ENCODE measurements around the gene ITGBL1. TPM values are rescaled to one million over a fixed set of nuclear protein-coding genes. Genes with fewer than 3 reads are reported as not detected.

Gene ITGBL1
- total and polyA plus RNA-seq, 2 of the 8 experiments (the other 6 are each of a cell fraction or from before 2014, with no cell fraction given): not detected

DNA sequence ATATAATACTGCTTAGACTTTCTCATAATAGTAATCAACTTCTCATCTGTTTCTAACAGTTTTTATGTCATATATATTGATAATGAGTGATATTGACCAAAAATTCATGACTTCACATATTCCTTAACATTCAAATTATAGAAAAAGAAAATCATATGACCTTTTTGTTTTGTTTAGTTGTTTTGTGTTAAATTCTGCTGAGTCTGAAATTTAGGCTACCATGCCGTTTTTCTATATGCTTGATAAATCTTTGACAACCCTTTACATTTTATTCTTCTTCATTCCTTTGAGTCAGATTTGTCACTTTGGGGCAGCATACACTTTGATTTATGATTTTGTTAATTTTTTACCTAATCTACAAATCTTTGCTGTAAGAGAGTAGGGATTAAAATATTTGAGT is 176.4 kb downstream of the ITGBL1 start:
- Histone ChIP-seq H3K18ac (ENCODE audit: extremely low read depth, low read length) (no peak overlapping the region), H2AK5ac (ENCODE audit: low read depth, low read length) (no peak overlapping the region), H3K36me3 (ENCODE audit: control insufficient read depth in 2 of 4, insufficient read depth in 4 of 4, low read length in 3 of 4) (no peaks in the 10 kb centered on the region), H3K27me3 (replicated peaks in 1 of 4; ENCODE audit: control insufficient read depth in 3 of 4, extremely low read depth in 1 of 4, insufficient read depth in 3 of 4, low read length in 3 of 4) (no peaks in the 10 kb centered on the region; a peak in 1 of 7 replicates), H2BK15ac (ENCODE audit: low read length) (no peak overlapping the region), H2BK12ac (ENCODE audit: low read depth, low read length) (no peak overlapping the region), H3K79me1 (ENCODE audit: low read depth, low read length) (no peaks in the 10 kb centered on the region), H3K56ac (replicated peaks; ENCODE audit: insufficient read length, low read depth, low read length) (no peak overlapping the region), H4K91ac (replicated peaks; ENCODE audit: insufficient read length, low read length) (no peak overlapping the region), H3K9me3 (ENCODE audit: insufficient read depth in 2 of 2, low read depth in 1 of 2, low read length in 1 of 2) (no peaks in the 10 kb centered on the region), H3K23me2 (ENCODE audit: low read depth, low read length) (no peaks in the 10 kb centered on the region), H4K8ac (ENCODE audit: extremely low read depth, insufficient read depth, low read length) (no peak overlapping the region), H2AFZ (ENCODE audit: low read length) (no peak overlapping the region), H3K79me2 (ENCODE audit: control insufficient read depth in 1 of 2, insufficient read depth in 2 of 2, low read length in 2 of 2) (no peaks in the 10 kb centered on the region), H3K9ac (replicated peaks in 1 of 4; ENCODE audit: extremely low read depth in 1 of 4, low read depth in 3 of 4, low read length in 3 of 4) (no peak overlapping the region), H3K14ac (ENCODE audit: insufficient read length) (no peak overlapping the region), H2BK5ac (ENCODE audit: low read depth, low read length) (no peak overlapping the region), H3K23ac (ENCODE audit: insufficient read length) (no peak overlapping the region), H3K4me2 (ENCODE audit: insufficient read depth in 1 of 2, low read depth in 2 of 2, low read length in 2 of 2) (no peak overlapping the region), H3K4ac (replicated peaks; ENCODE audit: insufficient read length, low read depth, low read length) (no peak overlapping the region), H4K5ac (ENCODE audit: insufficient read length, low read depth, low read length) (no peak overlapping the region), H3K27ac (ENCODE audit: low read depth, low read length) (no peak overlapping the region), H3K4me3 (ENCODE audit: extremely low read depth in 1 of 4, insufficient read depth in 2 of 4, low read depth in 3 of 4, low read length in 4 of 4) (no peak overlapping the region), H2BK120ac (replicated peaks; ENCODE audit: low read depth, low read length) (no peak overlapping the region), H2BK20ac (ENCODE audit: low read length) (no peak overlapping the region), H3K4me1 (replicated peaks in 1 of 4; ENCODE audit: control insufficient read depth in 3 of 4, insufficient read depth in 4 of 4, low read length in 3 of 4) (no peaks in the 10 kb centered on the region; a peak in 1 of 7 replicates), H4K20me1 (replicated peaks in 1 of 2; ENCODE audit: control insufficient read depth in 1 of 2, insufficient read depth in 2 of 2, low read length in 2 of 2) (no peaks in the 10 kb centered on the region)
- ChIA-PET POLR2A (ENCODE audit: partially characterized antibody) (no interaction called here), CTCF (ENCODE audit: partially characterized antibody) (no interaction called here)
- no peak for DNase-seq (ENCODE audit: low read depth in 1 of 2, low spot score in 2 of 2)
- FAIRE-seq: no peak
- WGBS, 2 experiments (ENCODE audit: extremely low coverage in 1 of 2, insufficient coverage in 1 of 2, insufficient read length in 1 of 2, insufficient replicate concordance in 2 of 2, low coverage in 1 of 2, low lambda C conversion rate in 2 of 2, missing lambda C conversion rate in 1 of 2): 89% methylated on average over 1 of the region's 1 CpG; no CpG with 5 or more reads in 1 of the 2 experiments
- TF ChIP-seq, protein P1, sequence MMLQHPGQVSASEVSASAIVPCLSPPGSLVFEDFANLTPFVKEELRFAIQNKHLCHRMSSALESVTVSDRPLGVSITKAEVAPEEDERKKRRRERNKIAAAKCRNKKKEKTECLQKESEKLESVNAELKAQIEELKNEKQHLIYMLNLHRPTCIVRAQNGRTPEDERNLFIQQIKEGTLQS (IDR thresholded peaks at IDR 0.05; ENCODE audit: insufficient read depth, low read depth, low read length): no peak
- TF ChIP-seq RAD21 (IDR thresholded peaks at IDR 0.05 in 1 of 2, conservative IDR thresholded peaks at IDR 0.05 in 1 of 2; ENCODE audit: low read depth in 2 of 2, low read length in 2 of 2) (no peak), EP300 (IDR thresholded peaks at IDR 0.05; ENCODE audit: borderline replicate concordance in 1 of 2, low read depth in 2 of 2, low read length in 2 of 2) (no peak), TEAD4 (IDR thresholded peaks at IDR 0.05; ENCODE audit: low read depth, low read length) (no peak), POLR2A (IDR thresholded peaks at IDR 0.05; ENCODE audit: control extremely low read depth in 1 of 2, low read depth in 2 of 2, low read length in 2 of 2) (no peak), RBBP5 (IDR thresholded peaks at IDR 0.05; ENCODE audit: borderline replicate concordance, low read depth, low read length) (no peak), ZNF274 (IDR thresholded peaks at IDR 0.05; ENCODE audit: borderline replicate concordance, extremely low read depth, low read length) (no peak), TBP (IDR thresholded peaks at IDR 0.05; ENCODE audit: low read depth, low read length) (no peak), POLR2AphosphoS5 (IDR thresholded peaks at IDR 0.05; ENCODE audit: low read depth, low read length) (no peak), CTBP2 (IDR thresholded peaks at IDR 0.05; ENCODE audit: borderline replicate concordance, insufficient read depth, insufficient read length, low read length) (no peak)
- TF ChIP-seq, protein P2, sequence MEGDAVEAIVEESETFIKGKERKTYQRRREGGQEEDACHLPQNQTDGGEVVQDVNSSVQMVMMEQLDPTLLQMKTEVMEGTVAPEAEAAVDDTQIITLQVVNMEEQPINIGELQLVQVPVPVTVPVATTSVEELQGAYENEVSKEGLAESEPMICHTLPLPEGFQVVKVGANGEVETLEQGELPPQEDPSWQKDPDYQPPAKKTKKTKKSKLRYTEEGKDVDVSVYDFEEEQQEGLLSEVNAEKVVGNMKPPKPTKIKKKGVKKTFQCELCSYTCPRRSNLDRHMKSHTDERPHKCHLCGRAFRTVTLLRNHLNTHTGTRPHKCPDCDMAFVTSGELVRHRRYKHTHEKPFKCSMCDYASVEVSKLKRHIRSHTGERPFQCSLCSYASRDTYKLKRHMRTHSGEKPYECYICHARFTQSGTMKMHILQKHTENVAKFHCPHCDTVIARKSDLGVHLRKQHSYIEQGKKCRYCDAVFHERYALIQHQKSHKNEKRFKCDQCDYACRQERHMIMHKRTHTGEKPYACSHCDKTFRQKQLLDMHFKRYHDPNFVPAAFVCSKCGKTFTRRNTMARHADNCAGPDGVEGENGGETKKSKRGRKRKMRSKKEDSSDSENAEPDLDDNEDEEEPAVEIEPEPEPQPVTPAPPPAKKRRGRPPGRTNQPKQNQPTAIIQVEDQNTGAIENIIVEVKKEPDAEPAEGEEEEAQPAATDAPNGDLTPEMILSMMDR (IDR thresholded peaks at IDR 0.05; ENCODE audit: control extremely low read depth in 1 of 3, insufficient read depth in 1 of 3, low read depth in 1 of 3, low read length in 3 of 3): no peak
